ENCODE results near the gene PIBF1.
A peak's percentile ranks its signal among the peaks of the same experiment; 100 is the strongest.
"Not testable (repeated sequence)": the region's sequence is repeated elsewhere in the genome, so short reads cannot be mapped to it uniquely, and the experiment has no call there.

The PIBF1 gene

DNA sequence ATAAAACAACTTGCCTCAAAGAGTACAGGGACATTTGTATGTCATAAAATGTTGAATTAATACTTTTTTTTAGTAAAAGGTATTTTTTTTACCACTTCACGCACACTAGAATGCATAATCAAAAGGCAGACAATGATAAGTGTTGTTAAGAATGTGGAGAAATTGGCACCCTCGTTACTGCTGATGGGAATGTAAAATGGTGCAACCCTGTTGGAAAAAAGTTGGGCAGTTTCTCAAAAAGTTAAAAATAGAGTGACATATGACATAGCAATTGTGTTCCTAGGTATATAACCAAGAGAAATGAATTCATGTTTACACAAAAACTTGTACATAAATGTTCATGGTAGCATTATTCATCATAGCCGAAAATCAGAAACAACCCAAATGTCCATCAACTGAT is 109.5 kb downstream of the PIBF1 start:
- H3K27ac ChIP-seq = no peak overlapping the region
- no peak for DNase-seq (ENCODE audit: low read depth, low spot score)

GRCh38 chr13:72896869-72897268 is 114.9 kb downstream of the PIBF1 start:
- no peak overlapping the region for H3K27ac ChIP-seq
- DNase-seq (ENCODE audit: low read depth, low spot score) = no peak

DNA sequence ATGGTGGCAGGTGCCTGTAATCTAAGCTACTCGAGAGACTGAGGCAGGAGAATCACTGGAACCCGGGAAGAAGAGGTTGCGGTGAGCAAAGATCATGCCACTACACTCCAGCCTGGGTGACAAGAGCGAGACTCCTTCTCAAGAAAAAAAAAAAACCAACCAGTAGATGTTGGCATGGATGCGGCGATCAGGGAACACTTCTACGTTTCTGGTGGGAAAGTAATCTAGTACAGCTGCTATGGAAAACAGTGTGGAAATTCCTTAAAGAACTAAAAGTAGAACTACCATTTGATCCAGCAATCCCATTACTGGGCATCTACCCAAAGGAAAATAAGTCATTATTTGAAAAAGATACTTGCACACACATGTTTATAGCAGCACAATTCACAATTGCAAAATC is 119.6 kb downstream of the PIBF1 start:
- DNase-seq (ENCODE audit: low read depth, low spot score) = not testable (repeated sequence)

GRCh38 chr13:72908416-72908815 is 126.5 kb downstream of the PIBF1 start:
- DNase-seq (ENCODE audit: low read depth, low spot score) = no peak
- no peak overlapping the region for H3K27ac ChIP-seq

More for the DNA sequence above, 119.6 kb downstream of the PIBF1 start:
- H3K27ac ChIP-seq = not testable (repeated sequence)

- DNase-seq (ENCODE audit: low read depth, low spot score) = no peak
- no peak overlapping the region for H3K27ac ChIP-seq
These were observed 130.0 kb downstream of the PIBF1 start for GRCh38 chr13:72911981-72912380.

GRCh38 chr13:72920097-72920496 is 138.2 kb downstream of the PIBF1 start:
- DNase-seq (ENCODE audit: low read depth, low spot score) = no peak
- no peak overlapping the region for H3K27ac ChIP-seq

GRCh38 chr13:72931311-72931710 is 149.4 kb downstream of the PIBF1 start:
- no peak overlapping the region for H3K27ac ChIP-seq
- DNase-seq (ENCODE audit: low read depth, low spot score) = no peak

GRCh38 chr13:72932250-72932649 is 150.3 kb downstream of the PIBF1 start:
- DNase-seq (ENCODE audit: low read depth, low spot score) = no peak
- H3K27ac ChIP-seq = no peak overlapping the region

DNA sequence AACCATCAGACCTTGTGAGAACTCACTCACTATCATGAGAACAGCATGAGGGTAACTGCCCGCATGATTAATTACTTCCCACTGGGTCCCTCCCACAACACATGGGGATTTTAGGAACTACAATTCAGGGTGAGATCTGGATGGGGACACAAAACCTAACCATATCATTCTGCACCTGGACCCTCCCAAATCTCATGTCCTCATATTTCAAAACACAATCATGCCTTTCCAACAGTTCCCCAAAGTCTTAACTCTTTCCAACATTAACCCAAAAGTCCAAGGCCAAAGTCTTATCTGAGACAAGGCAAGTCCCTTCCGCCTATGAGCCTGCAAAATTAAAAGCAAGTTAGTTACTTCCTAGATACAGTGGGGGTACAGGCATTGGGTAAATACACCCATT is 164.3 kb downstream of the PIBF1 start:
- DNase-seq (ENCODE audit: low read depth, low spot score); H3K27ac ChIP-seq: not testable (repeated sequence)

GRCh38 chr13:72952529-72953141 is 170.7 kb downstream of the PIBF1 start:
- DNase-seq (ENCODE audit: low read depth, low spot score) = no peak
- H3K27ac ChIP-seq = no peak overlapping the region

DNA sequence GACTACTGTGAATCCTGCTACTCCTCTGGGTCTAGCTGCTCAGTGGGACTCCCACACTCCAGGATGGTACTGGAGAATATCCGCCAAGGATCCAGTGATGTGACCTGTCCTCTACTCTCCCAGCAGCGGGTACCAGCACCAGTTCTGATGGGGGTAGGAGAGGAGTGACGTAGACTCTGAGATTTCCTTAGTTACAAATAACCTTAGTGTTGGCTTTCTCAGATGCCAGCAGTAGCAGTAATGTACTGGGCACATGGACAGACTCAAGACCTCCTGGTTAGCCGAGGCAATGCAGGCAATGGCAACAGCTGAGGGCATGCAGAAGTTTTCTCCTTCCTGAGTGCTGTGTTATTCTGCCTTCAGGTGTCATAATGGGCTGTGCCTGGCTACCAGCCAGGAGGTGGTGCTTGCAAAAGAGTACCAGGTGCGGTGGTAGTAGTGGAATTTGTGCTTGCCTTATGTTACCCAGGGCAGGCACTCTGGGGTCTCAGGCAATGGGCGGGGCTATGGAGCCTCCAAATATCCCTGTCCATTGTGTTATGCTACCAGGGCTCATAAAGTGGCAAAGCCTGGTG is 171.5 kb downstream of the PIBF1 start:
- H3K27ac ChIP-seq = no peak overlapping the region
- no peak for DNase-seq (ENCODE audit: low read depth, low spot score)

- H3K27ac ChIP-seq = peak overlapping the region; percentile 69
- DNase-seq (ENCODE audit: low read depth, low spot score) = peak; percentile 54
These were observed 177.7 kb downstream of the PIBF1 start for GRCh38 chr13:72959643-72960042.

GRCh38 chr13:72960114-72960513 is 178.2 kb downstream of the PIBF1 start:
- no peak for DNase-seq (ENCODE audit: low read depth, low spot score)
- peak overlapping the region; percentile 69 for H3K27ac ChIP-seq

DNA sequence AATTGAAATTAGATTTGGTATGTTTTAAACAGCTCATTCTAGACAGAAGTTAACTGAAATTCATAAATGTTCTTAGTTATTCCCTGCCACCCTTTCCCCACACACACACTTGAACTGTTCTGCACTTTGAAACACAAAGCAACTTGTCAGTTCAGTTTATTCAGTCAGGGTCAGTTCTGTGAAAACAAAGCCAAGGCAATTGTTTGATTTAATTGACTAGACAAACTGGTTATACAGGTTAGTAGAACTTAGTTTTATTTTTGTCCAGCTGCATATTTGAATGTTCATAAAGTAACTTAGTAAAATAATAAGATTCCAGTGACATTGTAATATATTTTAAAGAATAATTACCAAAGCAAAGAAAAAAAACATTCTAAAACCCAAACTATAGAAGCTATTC is 178.6 kb downstream of the PIBF1 start:
- peak overlapping the region; percentile 69 for H3K27ac ChIP-seq
- peak; percentile 77 for DNase-seq (ENCODE audit: low read depth, low spot score)

DNA sequence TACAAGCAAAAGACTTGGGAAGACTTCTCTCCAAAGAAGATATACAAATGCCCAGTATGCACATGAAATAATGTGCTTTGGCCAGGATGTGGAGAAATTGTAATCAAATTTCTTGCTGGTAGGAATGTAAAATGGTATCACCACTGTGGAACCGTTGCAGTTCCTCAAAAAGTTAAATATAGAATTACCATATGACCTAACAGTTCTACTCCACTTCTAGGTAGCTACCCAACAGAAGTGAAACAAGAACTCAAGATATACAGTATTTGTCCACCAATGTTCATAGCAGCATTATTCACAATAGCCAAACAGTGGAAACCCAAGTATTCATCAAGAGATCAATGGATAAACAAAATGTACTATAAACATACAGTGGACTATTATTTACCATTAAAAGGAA is 181.8 kb downstream of the PIBF1 start:
- DNase-seq (ENCODE audit: low read depth, low spot score) = no peak
- H3K27ac ChIP-seq = no peak overlapping the region

DNA sequence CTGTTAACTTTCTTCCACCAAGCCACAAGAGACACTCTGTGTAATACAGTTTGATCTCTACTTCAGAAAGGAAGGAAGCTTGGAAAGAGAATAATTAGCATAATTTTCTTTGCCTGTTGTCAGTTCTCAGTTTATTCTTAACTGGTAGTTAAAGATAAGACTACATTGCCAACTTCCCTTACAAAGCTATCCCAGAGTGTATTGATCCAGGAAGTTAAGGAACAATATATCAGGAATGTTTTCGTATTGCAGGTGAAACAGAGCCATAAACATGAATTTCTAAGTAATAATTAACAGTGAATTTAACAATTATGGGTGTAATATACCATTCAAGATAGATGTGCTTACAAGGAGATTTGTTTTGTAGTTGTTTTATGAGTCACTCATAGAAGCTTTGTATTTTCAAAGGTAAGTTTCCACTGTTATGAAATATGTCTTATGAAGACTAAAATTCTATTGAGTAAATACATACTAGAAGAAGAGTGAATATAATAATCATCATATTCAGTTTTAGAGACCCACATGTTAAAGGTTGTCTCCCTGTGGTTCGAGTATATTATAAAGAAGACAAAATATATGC is 188.5 kb downstream of the PIBF1 start:
- no peak overlapping the region for H3K27ac ChIP-seq
- no peak for DNase-seq (ENCODE audit: low read depth, low spot score)

- no peak for DNase-seq (ENCODE audit: low read depth, low spot score)
These were observed 189.0 kb downstream of the PIBF1 start for GRCh38 chr13:72970956-72971355.

DNA sequence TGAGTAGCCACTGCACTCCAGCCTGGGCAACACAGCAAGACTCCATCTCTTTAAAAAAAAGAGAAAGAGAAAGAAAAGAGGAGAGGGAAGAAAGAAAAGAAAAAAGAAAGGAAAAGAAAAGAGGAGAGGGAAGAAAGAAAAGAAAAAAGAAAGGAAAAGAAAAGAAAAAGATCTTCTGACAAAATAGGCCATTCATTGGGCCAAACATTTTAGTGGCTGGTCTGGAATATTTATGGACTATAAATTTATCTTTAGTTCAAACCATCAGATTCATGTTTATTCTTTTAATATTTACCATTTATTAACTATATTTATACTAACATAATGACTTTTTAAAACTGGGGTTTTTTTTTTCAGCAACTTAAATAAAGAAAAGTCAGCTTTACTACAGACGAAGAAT is 191.3 kb downstream of the PIBF1 start:
- no peak overlapping the region for H3K27ac ChIP-seq

More at GRCh38 chr13:72970956-72971355, 189.0 kb downstream of the PIBF1 start:
- H3K27ac ChIP-seq = no peak overlapping the region

GRCh38 chr13:72983085-72983768 is 201.3 kb downstream of the PIBF1 start:
- DNase-seq (ENCODE audit: low read depth, low spot score) = no peak
- H3K27ac ChIP-seq = peak overlapping the region; percentile 54

More for the DNA sequence above, 191.3 kb downstream of the PIBF1 start:
- DNase-seq (ENCODE audit: low read depth, low spot score) = no peak

DNA sequence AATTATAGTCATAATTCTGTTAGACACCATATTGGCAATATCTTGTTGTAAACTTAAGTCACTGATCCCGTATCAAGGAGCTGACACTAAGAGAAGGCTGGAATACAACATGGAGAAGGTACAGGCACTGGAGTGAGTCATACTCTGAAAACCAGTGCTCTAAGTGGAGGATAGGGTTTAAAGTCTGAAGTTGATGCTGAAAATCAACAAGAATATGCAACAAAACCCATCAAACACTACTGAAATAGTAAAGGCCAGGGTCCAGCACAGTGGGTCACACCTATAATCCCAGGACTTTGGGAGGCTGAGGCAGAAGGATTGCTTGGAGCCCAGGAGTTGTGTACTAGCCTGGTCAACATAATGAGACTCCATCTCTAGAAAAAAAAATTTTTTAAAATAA is 203.7 kb downstream of the PIBF1 start:
- H3K27ac ChIP-seq = no peak overlapping the region
- DNase-seq (ENCODE audit: low read depth, low spot score) = no peak

DNA sequence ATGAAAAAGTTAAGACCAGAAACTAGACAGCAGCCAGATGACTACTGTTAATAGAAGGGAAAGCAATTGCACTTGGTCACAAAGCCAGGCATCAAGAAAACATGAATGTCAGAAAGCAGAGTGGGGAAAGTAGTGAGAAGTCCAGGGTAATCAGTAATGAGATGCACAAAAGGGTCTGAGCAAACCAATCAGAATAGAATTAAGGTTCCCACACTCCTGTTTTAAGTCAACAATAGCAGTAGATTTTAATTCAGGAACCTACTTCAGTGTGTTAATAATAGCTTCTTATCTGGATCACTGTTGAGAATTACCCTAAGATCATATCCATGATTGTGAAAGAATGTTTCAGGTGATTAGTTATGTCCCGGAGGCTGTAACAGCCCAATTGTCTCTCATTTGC is 204.3 kb downstream of the PIBF1 start:
- no peak overlapping the region for H3K27ac ChIP-seq
- no peak for DNase-seq (ENCODE audit: low read depth, low spot score)
